ENCODE results near the gene CDK17.

- TF ChIP-seq CTCF (IDR thresholded peaks at IDR 0.05): no peak
- no peak for TF ChIP-seq POLR2A (IDR thresholded peaks at IDR 0.05)
- TF ChIP-seq EP300 (IDR thresholded peaks at IDR 0.05): no peak
These were observed 47.9 kb downstream of the CDK17 start for GRCh38 chr12:96352161-96352835.
